ENCODE data around the gene PLAC9.
A peak's percentile ranks its signal among the peaks of the same experiment; 100 is the strongest.

The PLAC9 gene

GRCh38 chr10:80160361-80161320 is 28.1 kb downstream of the PLAC9 start:
- no peak for DNase-seq (ENCODE audit: low read depth)

GRCh38 chr10:80161321-80162083 is 29.0 kb downstream of the PLAC9 start:
- peak; percentile 66 for DNase-seq (ENCODE audit: low read depth)

- DNase-seq (ENCODE audit: low read depth), result peak; percentile 96
These were observed 31.3 kb downstream of the PLAC9 start for GRCh38 chr10:80163741-80164341.

GRCh38 chr10:80164596-80164995 is 32.1 kb downstream of the PLAC9 start:
- DNase-seq (ENCODE audit: low read depth), result no peak

GRCh38 chr10:80165173-80165572 is 32.6 kb downstream of the PLAC9 start:
- peak; percentile 72 for DNase-seq (ENCODE audit: low read depth)

GRCh38 chr10:80166581-80167470 is 34.3 kb downstream of the PLAC9 start:
- no peak for DNase-seq (ENCODE audit: low read depth)

GRCh38 chr10:80167471-80168161 is 35.1 kb downstream of the PLAC9 start:
- DNase-seq (ENCODE audit: low read depth), result no peak

- DNase-seq (ENCODE audit: low read depth), result no peak
These were observed 35.6 kb downstream of the PLAC9 start for GRCh38 chr10:80168162-80168511.

GRCh38 chr10:80168679-80169380 is 36.3 kb downstream of the PLAC9 start:
- no peak for DNase-seq (ENCODE audit: low read depth)

GRCh38 chr10:80170026-80170425 is 37.5 kb downstream of the PLAC9 start:
- no peak for DNase-seq (ENCODE audit: low read depth)

GRCh38 chr10:80170641-80171040 is 38.1 kb downstream of the PLAC9 start:
- DNase-seq (ENCODE audit: low read depth), result no peak

- DNase-seq (ENCODE audit: low read depth), result peak; percentile 74
These were observed 38.7 kb downstream of the PLAC9 start for GRCh38 chr10:80171248-80171660.

GRCh38 chr10:80172896-80173295 is 40.4 kb downstream of the PLAC9 start:
- DNase-seq (ENCODE audit: low read depth), result no peak

GRCh38 chr10:80173466-80173865 is 40.9 kb downstream of the PLAC9 start:
- no peak for DNase-seq (ENCODE audit: low read depth)

- no peak for DNase-seq (ENCODE audit: low read depth)
These were observed 42.3 kb downstream of the PLAC9 start for GRCh38 chr10:80174641-80175395.

GRCh38 chr10:80176526-80176925 is 44.0 kb downstream of the PLAC9 start:
- no peak for DNase-seq (ENCODE audit: low read depth)

- DNase-seq (ENCODE audit: low read depth), result peak; percentile 77
These were observed 45.5 kb downstream of the PLAC9 start for GRCh38 chr10:80177781-80178636.

- no peak for DNase-seq (ENCODE audit: low read depth)
These were observed 50.5 kb downstream of the PLAC9 start for GRCh38 chr10:80182986-80183385.

GRCh38 chr10:80183436-80183835 is 50.9 kb downstream of the PLAC9 start:
- no peak for DNase-seq (ENCODE audit: low read depth)
